Left colon (tissue), 2 donors: ENCODE data around the gene ABCA7. TPM values are rescaled to one million over a fixed set of nuclear protein-coding genes. Genes with fewer than 3 reads are reported as not detected.
"Not testable (repeated sequence)": the region's sequence is repeated elsewhere in the genome, so short reads cannot be mapped to it uniquely, and the experiment has no call there.

Experiments
- ATAC-seq: fragments of 200-7000 bp; cut with Tn5 transposase; one replicate; pipeline ENCODE4 v1.9.1; 2020; ENCODE audit warnings: mild to moderate bottlenecking, moderate library complexity
- DNase-seq, 2 donors: peaks; one replicate each; pipeline ENCODE4 v3.0.0-alpha.2; 2020
- intact Hi-C, 2 donors: fragments of 100-400 bp; cut with DNase I in 1 of 2; cut with micrococcal nuclease in 1 of 2; formaldehyde crosslinking; loops; one replicate each; pipeline versions ENCODE4 v1.11.2 to v1.14.0; 2022; cut with DNase I, micrococcal nuclease
- total RNA-seq, 2 donors: library from RNA; stranded (reverse); fragmentation: NEBNext Ultra II Directional; extraction: Animal tissue kit (Norgen Biotek cat#: 25700); gene quantifications; one replicate each; pipeline ENCODE4 v1.2.1, GENCODE V29; 2021
- donor health status: DM: no; HTN: no; CAD: no.
- donor health status: DM: yes; HTN: yes; CAD: no.

The ABCA7 gene
- total RNA-seq, 2 donors from 2014 or later, result 23.3 to 35.1 TPM

- intact Hi-C loops, result no loop called here
- DNase-seq, result no peak
- no peak for ATAC-seq
These were observed 24.7 kb upstream of the ABCA7 start for GRCh38 chr19:1015061-1015781.

GRCh38 chr19:1015782-1016646 is 23.9 kb upstream of the ABCA7 start:
- no peak for ATAC-seq
- DNase-seq, result no peak
- intact Hi-C loops, result no loop called here

DNA sequence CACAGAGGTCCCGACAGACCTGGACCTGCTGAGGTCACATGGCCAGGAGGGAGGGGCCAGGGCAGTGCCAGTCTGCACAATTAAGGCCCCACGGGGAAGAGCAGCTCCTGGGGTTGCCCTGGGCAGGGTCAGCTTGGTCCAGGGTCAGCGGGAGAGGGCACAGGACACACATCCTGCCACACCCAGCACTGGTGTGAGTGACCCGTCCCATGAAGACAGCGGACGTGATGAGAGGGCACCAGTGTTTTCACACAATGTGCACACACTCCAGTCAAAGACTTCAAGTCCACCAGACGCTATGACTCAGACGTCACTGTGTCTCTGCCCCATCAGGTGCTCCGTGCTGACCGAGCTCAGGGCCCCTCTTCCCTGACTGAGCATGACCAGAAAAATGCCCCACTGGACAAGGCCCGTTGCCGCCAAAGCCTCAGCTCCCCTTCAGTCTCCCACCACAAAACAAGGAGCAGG is 23.2 kb upstream of the ABCA7 start:
- peak; percentile 40 for ATAC-seq
- intact Hi-C loops, result no loop called here
- DNase-seq, result peak; percentile 52 to 70

GRCh38 chr19:1017115-1017905 is 22.6 kb upstream of the ABCA7 start:
- ATAC-seq (peak; percentile 58), DNase-seq (peak; percentile 73 to 82)
- intact Hi-C loops, result no loop called here

DNA sequence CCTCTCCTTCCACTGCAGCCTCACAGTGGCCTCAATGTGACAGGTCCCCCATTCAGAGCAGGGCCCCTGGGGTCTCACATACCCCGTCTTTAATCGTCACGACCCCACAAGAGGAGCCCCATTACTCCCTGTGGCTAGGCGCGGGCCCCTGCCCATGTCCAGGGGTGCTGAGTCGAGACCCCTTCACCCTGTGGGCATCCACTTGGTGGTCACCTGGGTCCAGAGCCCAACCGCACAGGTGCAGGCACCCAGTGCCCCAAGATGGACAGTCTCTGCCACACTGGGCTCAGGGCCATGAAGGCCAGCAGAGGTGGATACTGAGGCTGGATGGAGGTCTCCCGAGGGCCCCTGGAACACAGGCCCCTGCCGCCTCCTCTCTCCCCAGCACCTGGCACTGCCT is 22.0 kb upstream of the ABCA7 start:
- ATAC-seq (no peak), DNase-seq (no peak)
- intact Hi-C loops, result no loop called here

DNA sequence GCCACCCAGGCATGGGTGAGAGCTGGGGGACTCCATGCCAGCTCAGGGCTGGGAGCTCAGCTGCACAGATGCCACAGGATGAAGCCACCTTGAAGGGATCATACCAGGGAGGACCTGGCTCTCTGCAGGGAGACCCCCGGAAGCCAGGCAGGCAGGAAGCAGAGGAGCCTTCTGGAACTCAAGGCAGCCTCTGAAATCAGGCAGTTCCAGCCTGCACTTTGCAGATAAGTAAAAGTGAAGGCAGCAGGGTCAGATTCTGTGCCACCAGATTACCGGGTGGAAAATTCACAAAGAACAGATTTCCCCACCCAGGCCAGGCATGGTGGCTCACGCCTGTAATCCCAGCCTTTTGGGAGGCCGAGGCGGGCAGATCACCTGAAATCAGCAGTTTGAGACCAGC is 21.5 kb upstream of the ABCA7 start:
- intact Hi-C loops, result no loop called here
- ATAC-seq, result no peak
- no peak for DNase-seq

DNA sequence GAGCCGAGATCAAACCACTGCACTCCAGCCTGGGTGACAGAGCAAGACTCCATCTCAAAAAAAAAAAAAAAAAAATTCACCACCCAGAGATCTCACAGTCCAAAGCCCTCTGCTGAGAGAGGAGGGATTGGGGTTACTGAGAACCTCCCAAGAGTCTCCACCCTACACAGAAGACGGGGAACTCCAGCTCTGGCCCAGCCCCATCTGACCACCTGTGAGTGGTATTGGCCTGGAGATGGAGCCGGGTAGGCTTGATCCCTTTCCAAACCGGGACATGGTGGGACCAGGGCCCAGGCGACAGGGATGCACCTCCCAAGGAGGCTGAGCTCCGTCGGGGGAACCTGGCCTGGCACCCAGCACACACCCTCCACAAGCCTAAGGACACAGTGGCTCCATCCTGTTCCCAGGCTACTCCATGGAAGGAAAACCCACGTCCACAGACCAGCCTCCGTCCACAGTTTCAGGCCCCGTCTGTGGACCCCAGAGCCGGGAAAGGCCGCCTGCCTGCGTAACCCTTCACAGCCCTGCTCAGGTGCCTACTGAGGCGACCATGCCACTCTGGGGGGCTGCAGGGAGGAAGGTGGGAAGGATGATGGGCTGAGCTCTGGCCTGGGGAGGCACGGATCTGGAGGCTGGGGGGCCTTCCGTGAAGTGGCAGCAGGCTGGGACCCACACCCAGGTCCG is 20.8 kb upstream of the ABCA7 start:
- ATAC-seq (no peak), DNase-seq (no peak)
- intact Hi-C loops, result no loop called here

GRCh38 chr19:1019616-1019961 is 20.3 kb upstream of the ABCA7 start:
- intact Hi-C loops, result no loop called here
- DNase-seq (peak in 1 of 2 donors; percentile 31), ATAC-seq (no peak)

- ATAC-seq (peak; percentile 1), DNase-seq (peak; percentile 57)
- intact Hi-C loops, result no loop called here
These were observed 19.7 kb upstream of the ABCA7 start for GRCh38 chr19:1019980-1020867.

DNA sequence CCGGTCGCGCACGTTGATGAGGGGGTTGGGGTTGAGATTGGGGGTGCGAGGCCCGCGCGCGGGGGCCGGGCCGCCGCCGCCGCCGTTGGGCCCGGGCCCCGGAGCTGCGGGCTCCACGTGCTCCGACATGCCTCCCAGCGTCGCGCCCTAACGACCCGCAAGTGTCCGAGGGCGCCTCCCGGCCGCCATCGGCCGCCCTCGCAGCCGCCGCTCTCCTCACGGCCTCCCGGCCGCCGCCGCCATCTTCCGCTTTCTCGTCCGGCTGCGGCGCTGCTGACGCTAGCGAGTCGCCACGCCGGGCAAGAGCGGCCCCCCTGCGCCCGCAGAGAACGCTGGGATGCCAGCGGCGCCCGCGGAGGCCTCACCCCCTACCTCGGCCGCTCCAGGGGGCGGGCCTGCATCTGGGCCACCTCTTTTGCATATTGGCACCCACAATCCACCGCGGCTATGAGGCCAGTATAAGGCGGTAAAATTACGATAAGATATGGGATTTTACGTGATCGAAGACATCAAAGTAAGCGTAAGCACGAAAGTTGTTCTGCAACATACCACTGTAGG is 19.0 kb upstream of the ABCA7 start, which contains the start of gene TMEM259:
Gene TMEM259 (minus strand): TSS at position 256 of the 558 bp plus-strand sequence. CDS start 127 bp downstream, at position 129.
- peak; percentile 79 for ATAC-seq
- intact Hi-C loops, result no loop called here

DNA sequence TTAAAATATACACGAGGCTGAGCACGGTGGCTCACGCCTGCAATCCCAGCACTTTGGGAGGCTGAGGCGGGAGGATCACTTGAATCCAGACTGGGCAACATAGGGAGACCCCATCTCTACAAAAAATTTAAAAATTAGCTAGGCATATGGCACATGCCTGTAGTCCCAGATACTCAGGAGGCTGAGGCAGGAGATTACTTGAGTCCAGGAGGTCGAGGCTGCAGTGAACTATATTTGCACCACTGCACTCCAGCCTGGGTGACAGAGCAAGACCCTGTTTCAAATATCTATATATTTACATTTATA is 16.1 kb upstream of the ABCA7 start:
- ATAC-seq, intact Hi-C loops, DNase-seq: not testable (repeated sequence)

More for the DNA sequence above, 19.0 kb upstream of the ABCA7 start, which contains the start of gene TMEM259:
- DNase-seq, result peak; percentile 96 to 98

DNA sequence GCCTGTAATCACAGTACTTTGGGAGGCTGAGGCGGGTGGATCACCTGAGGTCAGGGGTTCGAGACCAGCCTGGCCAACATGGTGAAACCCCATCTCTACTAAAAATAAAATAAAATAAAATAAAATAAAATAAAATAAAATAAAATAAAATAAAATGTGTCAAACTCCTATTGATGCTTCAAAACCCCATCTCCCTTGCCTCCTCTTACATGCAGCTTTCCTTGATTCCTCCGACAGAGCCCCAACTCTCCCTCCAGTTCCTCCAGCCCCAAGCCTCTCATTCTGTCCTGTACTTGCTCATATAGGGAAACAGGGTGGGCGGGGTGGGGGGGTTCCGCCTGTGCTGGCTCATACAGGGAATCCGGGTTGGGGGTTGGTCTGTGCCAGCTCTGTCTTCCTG is 14.8 kb upstream of the ABCA7 start:
- ATAC-seq, intact Hi-C loops, DNase-seq: not testable (repeated sequence)

GRCh38 chr19:1025960-1026782 is 13.7 kb upstream of the ABCA7 start, which contains the start of gene CNN2:
Gene CNN2 (plus strand): TSS chr19:1026608. CDS start chr19:1026662, 54 bp downstream.
- DNase-seq (peak; percentile 80 to 91), ATAC-seq (peak; percentile 70)
- intact Hi-C loops, result no loop called here

DNA sequence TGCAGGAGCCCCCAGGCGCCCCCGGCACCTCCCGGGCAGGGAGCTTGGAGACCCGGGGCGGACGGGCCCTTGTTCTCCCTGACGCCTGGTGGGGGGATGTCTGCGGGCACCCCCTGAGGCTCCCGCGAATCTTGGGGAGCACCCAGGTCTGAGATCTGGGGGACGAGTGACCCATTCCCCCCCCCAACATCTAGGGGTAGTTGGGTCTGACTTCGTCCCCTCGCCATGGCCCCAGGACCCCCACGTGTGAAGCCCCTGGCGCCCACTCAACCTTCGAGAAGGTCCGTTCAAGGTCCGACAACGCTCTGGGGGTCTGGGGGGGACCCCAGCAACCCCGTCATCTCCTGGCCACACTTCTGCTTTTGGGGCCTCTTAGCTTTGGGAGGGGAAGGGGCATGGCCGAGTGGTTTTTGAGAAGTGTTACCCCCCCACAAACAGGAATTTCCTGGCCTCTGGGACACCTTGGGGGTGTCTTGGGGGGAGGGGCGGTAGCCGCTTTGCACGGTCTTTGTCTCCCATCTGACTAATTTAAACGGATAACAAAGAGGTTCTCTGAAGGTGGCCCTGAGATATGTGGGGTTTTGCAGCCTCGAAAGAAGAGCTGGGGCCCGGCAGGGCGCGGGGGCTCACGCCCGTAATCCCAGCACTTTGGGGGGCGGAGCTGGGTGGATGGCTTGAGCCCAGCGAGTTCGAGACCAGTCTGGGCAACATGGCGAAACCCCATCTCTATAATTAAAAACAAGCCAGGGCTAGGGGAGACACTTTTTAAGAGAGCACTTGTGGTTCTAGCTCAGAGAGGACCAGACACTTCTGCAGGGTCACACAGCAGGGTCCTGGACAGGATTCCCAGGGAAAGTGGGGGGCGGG is 12.9 kb upstream of the ABCA7 start:
- ATAC-seq (peak; percentile 9), DNase-seq (peak in 1 of 2 donors; percentile 62)
- intact Hi-C loops, result no loop called here

DNA sequence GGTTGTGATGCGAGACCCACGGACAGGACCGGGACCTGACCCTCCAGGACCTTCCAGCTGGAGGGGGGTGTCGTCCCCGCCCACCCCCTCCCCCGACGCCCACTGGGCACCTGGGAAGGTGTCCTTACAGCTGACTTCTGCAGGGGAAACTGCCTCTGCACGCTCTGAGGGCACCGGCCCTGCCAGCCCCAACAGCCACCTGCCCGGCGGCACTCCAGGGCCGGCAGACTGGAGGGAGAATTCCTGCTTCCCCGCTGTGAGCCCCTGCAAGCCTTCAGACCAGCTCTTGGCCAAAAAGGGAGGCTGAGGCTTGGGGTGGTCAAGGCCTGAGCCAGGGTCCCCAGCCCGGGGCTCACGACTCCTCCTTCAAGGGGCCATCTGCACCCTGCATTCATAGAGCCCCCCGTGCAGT is 12.3 kb upstream of the ABCA7 start:
- intact Hi-C loops, result no loop called here
- ATAC-seq, result peak; percentile 30
- DNase-seq, result peak in 1 of 2 donors; percentile 46
